ENCODE measurements around the gene CALCB.

Gene CALCB

GRCh38 chr11:15071556-15072255 lies 1.7 kb upstream of the CALCB start:
- Histone ChIP-seq H3K36me3 (no peaks in the 10 kb centered on the region), H3K27ac (no peak overlapping the region), H3K9me3 (no peaks in the 10 kb centered on the region), H3K27me3 (peaks cover 67% of the 10 kb centered on the region), H3K4me3 (ENCODE audit: low read depth in 1 of 2, low read length in 1 of 2) (no peak overlapping the region), H3K4me1 (ENCODE audit: control insufficient read depth in 1 of 2, insufficient read depth in 1 of 2, low read depth in 1 of 2, low read length in 1 of 2) (peaks cover 11 to 12% of the 10 kb centered on the region in 2 experiments)
- TF ChIP-seq CTCF (IDR thresholded peaks at IDR 0.05), result no peak

DNA sequence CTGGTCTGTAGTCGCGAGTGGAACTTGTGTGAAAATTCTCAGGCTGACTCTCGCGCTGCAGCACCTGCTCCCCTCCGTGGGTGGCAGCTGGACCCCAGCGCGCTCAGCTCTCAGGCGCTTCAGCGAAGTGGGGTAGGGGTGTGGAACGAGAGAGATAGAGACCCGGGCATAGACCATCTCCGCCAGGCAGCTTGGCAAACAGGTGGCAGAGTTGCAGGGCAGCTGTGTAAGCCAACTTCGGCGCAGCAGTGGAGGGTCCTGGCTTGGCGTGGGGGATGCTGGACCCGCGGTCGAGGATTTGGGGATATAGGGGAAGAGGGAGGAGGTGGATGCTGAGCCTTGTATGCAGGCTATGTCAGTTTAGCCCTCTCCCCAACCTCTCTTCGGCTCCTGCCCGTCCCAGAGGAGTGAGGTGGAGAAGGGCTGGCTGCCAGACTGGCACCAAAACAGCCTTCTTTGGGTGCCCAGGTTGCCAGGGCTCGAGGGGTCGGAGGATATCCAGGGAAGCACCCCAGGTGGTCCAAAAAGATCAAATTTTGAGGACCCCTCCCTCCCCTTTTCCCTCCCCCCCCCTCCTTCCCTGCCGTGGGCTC lies 746 bp upstream of the CALCB start:
- no peak for TF ChIP-seq CTCF (IDR thresholded peaks at IDR 0.05)
- no peak overlapping the region for H3K27ac ChIP-seq
- H3K4me1 ChIP-seq (ENCODE audit: control insufficient read depth in 1 of 2, insufficient read depth in 1 of 2, low read depth in 1 of 2, low read length in 1 of 2), result peaks cover 11 to 12% of the 10 kb centered on the region in 2 experiments
- peaks cover 71% of the 10 kb centered on the region for H3K27me3 ChIP-seq
- H3K4me3 ChIP-seq (ENCODE audit: low read depth in 1 of 2, low read length in 1 of 2), result no peak overlapping the region
- no peaks in the 10 kb centered on the region for H3K9me3 ChIP-seq
- H3K36me3 ChIP-seq, result no peaks in the 10 kb centered on the region

DNA sequence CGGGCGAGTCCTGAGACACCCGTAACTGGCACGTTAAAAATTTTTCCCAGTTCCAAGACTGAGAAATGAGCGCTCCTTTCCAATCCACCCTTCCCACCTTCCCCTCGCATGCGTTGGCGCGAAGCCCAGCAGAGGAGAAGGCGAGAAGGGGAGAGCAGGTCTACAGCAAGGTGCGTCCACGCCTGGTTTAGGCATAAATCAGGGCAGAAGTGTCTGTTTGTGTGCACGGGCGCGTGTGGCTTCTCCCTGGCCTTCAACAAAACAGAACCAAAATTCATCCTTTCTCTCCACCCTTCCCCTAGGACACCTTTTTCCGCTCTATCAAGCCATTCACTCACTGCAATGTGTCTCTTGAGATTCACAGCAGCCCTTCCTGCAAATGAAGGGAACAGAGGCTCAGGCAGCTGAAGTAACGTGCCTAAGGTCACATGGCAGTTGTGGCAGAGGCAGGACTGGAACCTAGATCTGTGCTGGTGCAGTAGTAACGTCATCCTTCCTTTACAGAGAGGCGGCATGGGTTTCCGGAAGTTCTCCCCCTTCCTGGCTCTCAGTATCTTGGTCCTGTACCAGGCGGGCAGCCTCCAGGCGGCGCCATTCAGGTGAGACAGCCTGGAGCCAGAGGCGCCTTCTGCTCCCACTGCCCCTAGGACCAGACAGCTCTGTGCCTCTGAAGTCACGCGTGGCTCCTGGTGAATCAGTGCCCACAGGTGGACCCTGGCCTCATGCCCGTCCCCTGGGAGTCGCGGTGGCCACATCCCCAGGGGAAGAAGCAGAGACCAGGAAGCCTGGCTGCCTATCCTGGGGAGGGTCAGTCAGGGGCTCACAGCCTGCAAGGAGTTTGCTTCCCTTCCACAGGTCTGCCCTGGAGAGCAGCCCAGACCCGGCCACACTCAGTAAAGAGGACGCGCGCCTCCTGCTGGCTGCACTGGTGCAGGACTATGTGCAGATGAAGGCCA lies 1.1 kb downstream of the CALCB start:
- no peaks in the 10 kb centered on the region for H3K9me3 ChIP-seq
- no peak overlapping the region for H3K4me3 ChIP-seq (ENCODE audit: low read depth in 1 of 2, low read length in 1 of 2)
- peaks cover 80% of the 10 kb centered on the region for H3K27me3 ChIP-seq
- H3K27ac ChIP-seq, result no peak overlapping the region
- no peaks in the 10 kb centered on the region for H3K36me3 ChIP-seq
- no peak for TF ChIP-seq CTCF (IDR thresholded peaks at IDR 0.05)
- H3K4me1 ChIP-seq (ENCODE audit: control insufficient read depth in 1 of 2, insufficient read depth in 1 of 2, low read depth in 1 of 2, low read length in 1 of 2), result peaks cover 11 to 12% of the 10 kb centered on the region in 2 experiments

- TF ChIP-seq CTCF (IDR thresholded peaks at IDR 0.05), result no peak
- H3K9me3 ChIP-seq, result no peaks in the 10 kb centered on the region
- no peaks in the 10 kb centered on the region for H3K36me3 ChIP-seq
- no peak overlapping the region for H3K4me3 ChIP-seq (ENCODE audit: low read depth in 1 of 2, low read length in 1 of 2)
- H3K4me1 ChIP-seq (ENCODE audit: control insufficient read depth in 1 of 2, insufficient read depth in 1 of 2, low read depth in 1 of 2, low read length in 1 of 2), result peaks cover 11 to 12% of the 10 kb centered on the region in 2 experiments
- H3K27me3 ChIP-seq, result peaks cover 86% of the 10 kb centered on the region
- no peak overlapping the region for H3K27ac ChIP-seq
Measured at GRCh38 chr11:15075162-15075526, 1.8 kb downstream of the CALCB start.

DNA sequence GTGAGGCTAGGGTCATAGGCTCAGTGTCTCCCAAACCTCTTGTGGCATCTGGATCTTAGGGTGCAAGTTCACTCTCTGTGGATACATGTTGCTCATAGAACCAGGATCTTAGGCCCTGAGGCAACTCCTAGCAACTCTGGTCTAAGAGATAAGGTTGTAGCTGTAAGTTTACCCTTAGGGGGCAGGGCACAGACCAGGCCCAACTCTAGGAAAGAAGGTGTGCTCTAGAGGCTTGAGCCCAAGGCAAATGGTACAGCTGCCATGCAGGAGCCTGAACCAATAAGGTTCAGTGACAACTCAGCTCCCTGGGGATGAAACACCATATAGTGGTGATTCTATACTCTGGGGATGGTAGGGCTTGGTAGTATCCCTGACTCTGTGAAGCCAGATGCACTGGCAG lies 17.8 kb downstream of the CALCB start:
- no peak overlapping the region for H3K27ac ChIP-seq
- TF ChIP-seq CTCF (IDR thresholded peaks at IDR 0.05), result no peak
- no peaks in the 10 kb centered on the region for H3K4me1 ChIP-seq (ENCODE audit: control insufficient read depth in 1 of 2, insufficient read depth in 1 of 2, low read depth in 1 of 2, low read length in 1 of 2)
- H3K36me3 ChIP-seq, result no peaks in the 10 kb centered on the region
- H3K27me3 ChIP-seq, result no peaks in the 10 kb centered on the region
- no peak overlapping the region for H3K4me3 ChIP-seq (ENCODE audit: low read depth in 1 of 2, low read length in 1 of 2)
- H3K9me3 ChIP-seq, result no peaks in the 10 kb centered on the region
